Neuronal stem cell (in vitro differentiated cells): ENCODE results near the gene AUH.
"Not testable (repeated sequence)": the region's sequence is repeated elsewhere in the genome, so short reads cannot be mapped to it uniquely, and the experiment has no call there.

Source experiments
- DNase-seq: peaks from one replicate; pipeline ENCODE4 v3.0.0-alpha.2; 2013; ENCODE audit warnings: low spot score
- H2AFZ ChIP-seq: one replicate; pipeline ENCODE4 v1.6.1; 2013; ENCODE audit warnings: mild to moderate bottlenecking, low read length, inconsistent platforms
- H2AK5ac ChIP-seq: 2 replicates; pipeline ENCODE4 v1.6.1; 2013; ENCODE audit warnings: low read depth, mild to moderate bottlenecking, inconsistent platforms, low read length, moderate library complexity, mixed read lengths
- H2BK120ac ChIP-seq: 2 replicates; pipeline ENCODE4 v1.6.1; 2013; ENCODE audit warnings: low read depth, mild to moderate bottlenecking, inconsistent platforms, low read length, moderate library complexity, mixed read lengths
- H2BK12ac ChIP-seq: one replicate; pipeline ENCODE4 v1.6.1; 2013; ENCODE audit warnings: low read length, inconsistent platforms
- H2BK15ac ChIP-seq: 2 replicates; pipeline ENCODE4 v1.6.1; 2013; ENCODE audit warnings: mild to moderate bottlenecking, low read length, inconsistent platforms, mixed read lengths
- H2BK5ac ChIP-seq: one replicate; pipeline ENCODE4 v1.6.1; 2013; ENCODE audit warnings: inconsistent platforms, mild to moderate bottlenecking, low read length, moderate library complexity
- H3K14ac ChIP-seq: one replicate; pipeline ENCODE4 v1.6.1; 2013; ENCODE audit warnings: low read length, inconsistent platforms
- H3K18ac ChIP-seq: 2 replicates; pipeline ENCODE4 v1.6.1; 2013; ENCODE audit warnings: low read length, inconsistent platforms
- H3K23ac ChIP-seq: 2 replicates; pipeline ENCODE4 v1.6.1; 2013; ENCODE audit warnings: low read depth, mild to moderate bottlenecking, mixed read lengths, low read length, inconsistent platforms; ENCODE audit not compliant: poor library complexity
- H3K27ac ChIP-seq: replicated peaks from 3 replicates; pipeline ENCODE4 v1.5.1; 2013; ENCODE audit warnings: low read length, inconsistent platforms
- H3K27me3 ChIP-seq, 3 experiments: 2 replicates each; pipeline ENCODE4 v1.6.1; 2013; ENCODE audit warnings: low read length in 3 of 3, mild to moderate bottlenecking in 2 of 3, inconsistent platforms in 1 of 3, low read depth in 1 of 3, mixed read lengths in 1 of 3, moderate library complexity in 1 of 3; ENCODE audit not compliant: control insufficient read depth in 3 of 3, insufficient read depth in 3 of 3
- H3K36me3 ChIP-seq, 2 donors: replicated peaks in 1 of 2; 2 replicates each; pipeline ENCODE4 v1.6.1; 2013; ENCODE audit warnings: low read length in 2 of 2; ENCODE audit not compliant: control insufficient read depth in 2 of 2, insufficient read depth in 2 of 2
- H3K4ac ChIP-seq: 2 replicates; pipeline ENCODE4 v1.6.1; 2013; ENCODE audit warnings: inconsistent platforms, mild to moderate bottlenecking, low read length, moderate library complexity
- H3K4me1 ChIP-seq, 2 donors: 1 replicate in 1 of 2; 2 replicates in 1 of 2; pipeline ENCODE4 v1.6.1; 2013; ENCODE audit warnings: low read length in 2 of 2, low read depth in 1 of 2; ENCODE audit not compliant: control insufficient read depth in 2 of 2, insufficient read depth in 1 of 2
- H3K4me2 ChIP-seq: one replicate; pipeline ENCODE4 v1.6.1; 2013; ENCODE audit warnings: mild to moderate bottlenecking, low read length, inconsistent platforms; ENCODE audit not compliant: insufficient read depth, poor library complexity, severe bottlenecking
- H3K4me3 ChIP-seq, 2 donors: 2 replicates each; pipeline ENCODE4 v1.5.1; 2013; ENCODE audit warnings: low read length in 2 of 2, mild to moderate bottlenecking in 2 of 2, inconsistent platforms in 1 of 2, moderate library complexity in 1 of 2
- H3K79me1 ChIP-seq: one replicate; pipeline ENCODE4 v1.6.1; 2013; ENCODE audit warnings: low read depth, mild to moderate bottlenecking, inconsistent platforms, low read length, moderate library complexity
- H3K9ac ChIP-seq: one replicate; pipeline ENCODE4 v1.6.1; 2013; ENCODE audit warnings: mild to moderate bottlenecking, low read depth, low read length, inconsistent platforms; ENCODE audit not compliant: poor library complexity
- H3K9me3 ChIP-seq, 2 donors: replicated peaks in 1 of 2; 2 replicates each; pipeline versions ENCODE3 to v1.6.1; 2013; ENCODE audit warnings: low read length in 2 of 2, mild to moderate bottlenecking in 2 of 2, inconsistent platforms in 1 of 2, low read depth in 1 of 2, mixed read lengths in 1 of 2, moderate library complexity in 1 of 2; ENCODE audit not compliant: control insufficient read depth in 2 of 2, insufficient read depth in 1 of 2
- H4K8ac ChIP-seq: one replicate; pipeline ENCODE4 v1.6.1; 2013; ENCODE audit warnings: low read depth, mild to moderate bottlenecking, inconsistent platforms, low read length, moderate library complexity
- H4K91ac ChIP-seq: one replicate; pipeline ENCODE4 v1.6.1; 2013; ENCODE audit warnings: low read length, low read depth, mild to moderate bottlenecking, inconsistent platforms; ENCODE audit not compliant: poor library complexity
- WGBS, 2 donors: extraction: QIAGEN DNeasy Blood & Tissue Kit; methylation state at CpG; one replicate each; pipeline ENCODE4 v1.1.7; 2013; ENCODE audit warnings: missing lambda C conversion rate in 2 of 2, mixed read lengths in 1 of 2; ENCODE audit not compliant: insufficient read length in 2 of 2, insufficient replicate concordance in 1 of 2; ENCODE audit errors: extremely low coverage in 2 of 2; 5-methylcytosine and 5-hydroxymethylcytosine counted together

The AUH gene

DNA sequence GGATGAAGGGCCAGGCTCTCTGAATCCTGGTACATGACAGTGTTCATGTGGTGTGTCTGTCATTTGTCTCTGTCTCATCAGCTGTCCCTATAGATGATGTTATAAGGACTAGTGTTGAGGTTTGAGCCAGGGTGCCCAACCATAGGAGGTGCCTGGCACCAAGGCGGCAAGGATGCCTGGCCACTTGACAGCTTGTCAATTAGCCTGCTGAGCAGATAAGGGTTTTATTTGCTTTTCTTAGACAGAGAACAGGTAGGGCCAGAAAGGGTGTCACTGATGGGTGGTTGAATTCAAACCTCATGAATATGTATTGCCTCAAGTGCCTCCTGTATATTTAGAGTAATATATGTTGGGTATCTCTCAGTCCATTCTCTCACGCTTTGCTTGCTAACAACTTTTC, 30.1 kb upstream of the AUH start:
- no peak overlapping the region for H2BK120ac ChIP-seq
- H3K4me2 ChIP-seq: no peak overlapping the region
- H3K9ac ChIP-seq: no peak overlapping the region
- H3K4me1 ChIP-seq: no peaks in the 10 kb centered on the region
- H3K4me3 ChIP-seq: no peak overlapping the region
- no peaks in the 10 kb centered on the region for H3K36me3 ChIP-seq
- no peak overlapping the region for H2BK15ac ChIP-seq
- H3K4ac ChIP-seq: no peak overlapping the region
- H3K18ac ChIP-seq: no peak overlapping the region
- no peaks in the 10 kb centered on the region for H3K79me1 ChIP-seq
- no peak overlapping the region for H4K91ac ChIP-seq
- no peak overlapping the region for H3K14ac ChIP-seq
- no peak overlapping the region for H2AFZ ChIP-seq
- no peak overlapping the region for H4K8ac ChIP-seq
- H3K23ac ChIP-seq: no peak overlapping the region
- H2AK5ac ChIP-seq: no peak overlapping the region
- H2BK5ac ChIP-seq: no peak overlapping the region
- no peak overlapping the region for H3K27ac ChIP-seq
- H3K9me3 ChIP-seq: no peaks in the 10 kb centered on the region
- peaks cover 0 to 6% (median 0%) of the 10 kb centered on the region in 3 experiments for H3K27me3 ChIP-seq
- DNase-seq: no peak
- H2BK12ac ChIP-seq: no peak overlapping the region
- no CpG with 5 or more reads among the region's 2 CpGs for WGBS, 2 donors

DNA sequence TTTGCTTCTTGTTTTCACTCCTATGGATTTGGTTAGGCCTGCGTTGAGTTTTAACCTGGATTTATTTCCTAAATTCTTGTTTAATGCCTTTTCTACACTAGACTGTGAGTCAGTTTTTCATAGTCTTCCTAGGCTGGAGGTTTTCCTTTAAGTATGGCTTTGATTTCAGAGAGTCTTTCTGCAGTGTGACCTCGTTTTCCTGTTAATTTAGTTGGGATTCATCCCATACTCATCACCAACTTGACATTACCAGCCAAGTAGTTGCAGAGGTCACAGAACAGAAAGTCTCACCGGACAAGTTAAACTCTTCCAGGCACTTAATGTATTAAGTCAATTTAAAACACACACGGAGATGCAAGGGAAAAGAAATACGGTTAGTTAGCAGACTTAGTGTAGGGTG, 29.7 kb upstream of the AUH start:
- Histone ChIP-seq H3K18ac (no peak overlapping the region), H3K4ac (no peak overlapping the region), H4K8ac (no peak overlapping the region), H3K4me3 (no peak overlapping the region), H3K14ac (no peak overlapping the region), H3K79me1 (no peaks in the 10 kb centered on the region), H2BK12ac (no peak overlapping the region), H3K4me2 (no peak overlapping the region), H2BK120ac (no peak overlapping the region), H4K91ac (no peak overlapping the region), H2AFZ (no peak overlapping the region), H3K27me3 (peaks cover 0 to 6% (median 0%) of the 10 kb centered on the region in 3 experiments), H2AK5ac (no peak overlapping the region), H3K9me3 (no peaks in the 10 kb centered on the region), H3K36me3 (no peaks in the 10 kb centered on the region), H3K4me1 (no peaks in the 10 kb centered on the region), H3K23ac (no peak overlapping the region), H2BK15ac (no peak overlapping the region), H2BK5ac (no peak overlapping the region), H3K9ac (no peak overlapping the region), H3K27ac (no peak overlapping the region)
- DNase-seq: no peak
- WGBS, 2 donors: no CpG with 5 or more reads among the region's 5 CpGs

DNA sequence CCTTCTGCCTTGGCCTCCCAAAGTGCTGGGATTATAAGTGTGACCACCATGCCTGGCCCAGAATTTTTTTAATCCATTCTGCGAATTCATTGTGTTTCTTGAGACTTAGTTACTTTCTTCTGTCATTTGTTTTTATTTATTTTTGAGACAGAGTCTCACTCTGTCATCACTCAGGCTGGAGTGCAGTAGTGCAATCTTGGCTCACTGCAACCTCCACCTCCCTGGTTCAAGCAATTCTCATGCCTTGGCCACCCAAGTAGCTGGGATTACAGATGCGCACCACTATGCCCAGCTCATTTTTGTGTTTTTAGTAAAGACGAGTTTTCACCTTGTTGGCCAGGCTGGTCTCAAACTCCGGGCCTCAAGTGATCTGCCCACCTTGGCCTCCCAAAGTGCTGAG, 28.0 kb upstream of the AUH start:
- H3K18ac ChIP-seq, H3K79me1 ChIP-seq, H3K4me3 ChIP-seq, H3K4me1 ChIP-seq, H4K91ac ChIP-seq, H2BK120ac ChIP-seq, H2AK5ac ChIP-seq, DNase-seq, H3K9me3 ChIP-seq, H3K27me3 ChIP-seq, H3K14ac ChIP-seq, H2BK15ac ChIP-seq, H3K27ac ChIP-seq, H2BK5ac ChIP-seq, H2AFZ ChIP-seq, H3K23ac ChIP-seq, H3K4me2 ChIP-seq, H2BK12ac ChIP-seq, H3K9ac ChIP-seq, H3K4ac ChIP-seq, H4K8ac ChIP-seq, H3K36me3 ChIP-seq: not testable (repeated sequence)
- no CpG with 5 or more reads among the region's 4 CpGs for WGBS, 2 donors

DNA sequence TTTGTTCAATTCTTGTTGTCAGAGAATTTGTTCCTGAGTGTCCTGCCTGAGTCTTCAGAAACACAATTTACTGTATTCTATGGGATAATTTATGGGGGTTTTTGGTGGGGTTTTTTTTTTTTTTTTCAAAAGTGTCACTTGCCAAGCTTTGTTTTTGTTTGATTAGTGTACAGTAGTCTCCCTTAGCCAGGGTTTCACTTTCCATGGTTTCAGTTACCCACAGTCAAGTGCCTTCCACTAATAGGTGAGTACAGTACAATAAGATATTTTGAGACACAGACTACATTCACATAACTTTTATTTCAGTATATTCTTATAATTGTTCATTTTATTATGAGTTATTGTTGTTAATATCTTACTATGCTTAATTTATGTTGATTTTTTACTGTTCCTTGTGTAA, 25.0 kb upstream of the AUH start:
- no peak overlapping the region for H3K23ac ChIP-seq
- H4K91ac ChIP-seq: no peak overlapping the region
- no peaks in the 10 kb centered on the region for H3K36me3 ChIP-seq
- no peaks in the 10 kb centered on the region for H3K79me1 ChIP-seq
- no peak overlapping the region for H2AK5ac ChIP-seq
- H3K4me1 ChIP-seq: no peaks in the 10 kb centered on the region
- no peak for DNase-seq
- H2BK120ac ChIP-seq: no peak overlapping the region
- no peak overlapping the region for H3K9ac ChIP-seq
- H2BK12ac ChIP-seq: no peak overlapping the region
- no peak overlapping the region for H3K4me2 ChIP-seq
- no peak overlapping the region for H3K18ac ChIP-seq
- H3K4ac ChIP-seq: no peak overlapping the region
- no peak overlapping the region for H2BK15ac ChIP-seq
- H3K27ac ChIP-seq: no peak overlapping the region
- H2BK5ac ChIP-seq: no peak overlapping the region
- no peaks in the 10 kb centered on the region for H3K9me3 ChIP-seq
- no peak overlapping the region for H3K4me3 ChIP-seq
- no peak overlapping the region for H4K8ac ChIP-seq
- peaks cover 0 to 3% (median 0%) of the 10 kb centered on the region in 3 experiments for H3K27me3 ChIP-seq
- H2AFZ ChIP-seq: no peak overlapping the region
- no peak overlapping the region for H3K14ac ChIP-seq
